AG04450 (cell line): ENCODE data around the gene HBG2. TPM values are rescaled to one million over a fixed set of nuclear protein-coding genes. Genes with fewer than 3 reads are reported as not detected.
A peak's percentile ranks its signal among the peaks of the same experiment; 100 is the strongest.

Source experiments
- CTCF ChIA-PET: fragments of 300-600, 350-600 bp; formaldehyde crosslinking; extraction: SDS; loops from one replicate; lab custom pipeline; 2022; ENCODE audit warnings: antibody characterized with exemption, inconsistent platforms; lab: Charles Lee
- POLR2A ChIA-PET: fragments of 350-600 bp; formaldehyde crosslinking; extraction: SDS; loops from one replicate; lab custom pipeline; 2021; ENCODE audit warnings: antibody characterized with exemption, inconsistent platforms; lab: Yijun Ruan, JAX
- DNase-seq: peaks from one replicate; pipeline ENCODE4 v3.0.0-alpha.2; 2011; ENCODE audit warnings: low read depth, low spot score
- H3K27ac ChIP-seq: one replicate; pipeline ENCODE4 v1.5.1; 2012; ENCODE audit warnings: low read depth, low read length, control low read depth
- H3K27me3 ChIP-seq: one replicate; pipeline ENCODE4 v1.6.0; 2012; ENCODE audit warnings: low read length; ENCODE audit not compliant: control insufficient read depth, insufficient read depth
- H3K4me3 ChIP-seq: 2 replicates; pipeline ENCODE4 v1.5.1; 2011; ENCODE audit warnings: mild to moderate bottlenecking, low read depth, low read length, control low read depth
- H3K9me3 ChIP-seq: 2 replicates; pipeline ENCODE4 v1.5.1; 2012; ENCODE audit warnings: low read length; ENCODE audit not compliant: control insufficient read depth, insufficient read depth
- polyA plus RNA-seq: library from polyadenylated mRNA; depleted of rRNA; stranded (reverse); fragments of >200 nt; gene quantifications from 2 replicates; pipeline ENCODE4 v1.2.3, GENCODE V29; 2011
- TF ChIP-seq, protein P1 (sequence below): IDR thresholded peaks from 2 replicates; pipeline ENCODE4 v1.5.1; 2011; ENCODE audit warnings: low read depth, low read length, control low read depth, inconsistent platforms

HBG2 gene
- polyA plus RNA-seq, 1 experiment: 2.2 TPM

GRCh38 chr11:5283086-5283485 lies 28.5 kb upstream of the HBG2 start:
- CTCF ChIA-PET: no interaction called here

GRCh38 chr11:5282628-5283027 lies 28.0 kb upstream of the HBG2 start:
- TF ChIP-seq, protein P1, sequence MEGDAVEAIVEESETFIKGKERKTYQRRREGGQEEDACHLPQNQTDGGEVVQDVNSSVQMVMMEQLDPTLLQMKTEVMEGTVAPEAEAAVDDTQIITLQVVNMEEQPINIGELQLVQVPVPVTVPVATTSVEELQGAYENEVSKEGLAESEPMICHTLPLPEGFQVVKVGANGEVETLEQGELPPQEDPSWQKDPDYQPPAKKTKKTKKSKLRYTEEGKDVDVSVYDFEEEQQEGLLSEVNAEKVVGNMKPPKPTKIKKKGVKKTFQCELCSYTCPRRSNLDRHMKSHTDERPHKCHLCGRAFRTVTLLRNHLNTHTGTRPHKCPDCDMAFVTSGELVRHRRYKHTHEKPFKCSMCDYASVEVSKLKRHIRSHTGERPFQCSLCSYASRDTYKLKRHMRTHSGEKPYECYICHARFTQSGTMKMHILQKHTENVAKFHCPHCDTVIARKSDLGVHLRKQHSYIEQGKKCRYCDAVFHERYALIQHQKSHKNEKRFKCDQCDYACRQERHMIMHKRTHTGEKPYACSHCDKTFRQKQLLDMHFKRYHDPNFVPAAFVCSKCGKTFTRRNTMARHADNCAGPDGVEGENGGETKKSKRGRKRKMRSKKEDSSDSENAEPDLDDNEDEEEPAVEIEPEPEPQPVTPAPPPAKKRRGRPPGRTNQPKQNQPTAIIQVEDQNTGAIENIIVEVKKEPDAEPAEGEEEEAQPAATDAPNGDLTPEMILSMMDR: no peak
- no peaks in the 10 kb centered on the region for H3K9me3 ChIP-seq
- no peak overlapping the region for H3K27ac ChIP-seq
- no peak for DNase-seq
- no peaks in the 10 kb centered on the region for H3K27me3 ChIP-seq
- H3K4me3 ChIP-seq: no peak overlapping the region
- ChIA-PET POLR2A (interaction anchor here (1.0 kb wide), 1 partner anchor 17 kb away, joined by 3 read pairs; no protein-coding TSS in a partner anchor), CTCF (interaction anchor here (1.2 kb wide), 1 partner anchor 8 kb away, joined by 3 read pairs; no protein-coding TSS in a partner anchor)

More at GRCh38 chr11:5283086-5283485, 28.5 kb upstream of the HBG2 start:
- no peak for DNase-seq
- TF ChIP-seq, protein P1: no peak
- POLR2A ChIA-PET: no interaction called here
- H3K27ac ChIP-seq: no peak overlapping the region
- H3K4me3 ChIP-seq: no peak overlapping the region
- no peaks in the 10 kb centered on the region for H3K9me3 ChIP-seq
- no peaks in the 10 kb centered on the region for H3K27me3 ChIP-seq

DNA sequence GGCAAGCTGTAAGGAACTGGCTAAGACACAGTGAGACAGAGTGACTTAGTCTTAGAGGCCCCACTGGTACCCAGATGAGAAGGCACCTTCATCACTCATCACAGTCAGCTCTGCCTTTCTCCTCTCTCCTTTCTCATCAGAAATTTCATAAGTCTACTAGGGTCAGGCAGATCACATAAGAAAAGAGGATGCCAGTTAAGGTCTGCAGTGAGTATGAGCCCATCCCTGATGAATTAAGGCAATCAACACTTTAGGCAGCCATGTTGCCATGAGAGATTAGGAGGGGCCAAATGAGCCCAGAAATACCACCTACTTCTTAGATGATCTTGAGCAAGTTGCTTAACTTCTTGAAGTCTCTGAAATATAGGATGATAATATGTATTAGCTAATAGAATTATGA lies 27.0 kb upstream of the HBG2 start:
- H3K27ac ChIP-seq: no peak overlapping the region
- ChIA-PET POLR2A (interaction anchor here (1.0 to 1.7 kb wide), 2 partner anchors 19 to 83 kb away, joined by 3 to 14 read pairs; no protein-coding TSS in a partner anchor), CTCF (interaction anchor here (1.2 to 1.9 kb wide), 3 partner anchors 8 to 89 kb away, joined by 3 to 8 read pairs (median 6); no protein-coding TSS in a partner anchor)
- TF ChIP-seq, protein P1: no peak
- H3K9me3 ChIP-seq: no peaks in the 10 kb centered on the region
- no peak overlapping the region for H3K4me3 ChIP-seq
- H3K27me3 ChIP-seq: no peaks in the 10 kb centered on the region
- no peak for DNase-seq

DNA sequence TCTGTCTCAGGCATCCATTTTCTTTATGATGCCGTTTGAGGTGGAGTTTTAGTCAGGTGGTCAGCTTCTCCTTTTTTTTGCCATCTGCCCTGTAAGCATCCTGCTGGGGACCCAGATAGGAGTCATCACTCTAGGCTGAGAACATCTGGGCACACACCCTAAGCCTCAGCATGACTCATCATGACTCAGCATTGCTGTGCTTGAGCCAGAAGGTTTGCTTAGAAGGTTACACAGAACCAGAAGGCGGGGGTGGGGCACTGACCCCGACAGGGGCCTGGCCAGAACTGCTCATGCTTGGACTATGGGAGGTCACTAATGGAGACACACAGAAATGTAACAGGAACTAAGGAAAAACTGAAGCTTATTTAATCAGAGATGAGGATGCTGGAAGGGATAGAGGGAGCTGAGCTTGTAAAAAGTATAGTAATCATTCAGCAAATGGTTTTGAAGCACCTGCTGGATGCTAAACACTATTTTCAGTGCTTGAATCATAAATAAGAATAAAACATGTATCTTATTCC lies 26.1 kb upstream of the HBG2 start:
- ChIA-PET CTCF (interaction anchor here (0.6 to 1.9 kb wide), 4 partner anchors 9 to 598 kb away, joined by 3 to 8 read pairs (median 4); no protein-coding TSS in a partner anchor), POLR2A (interaction anchor here (0.6 to 1.7 kb wide), 5 partner anchors 9 to 84 kb away, joined by 3 to 14 read pairs (median 3); no protein-coding TSS in a partner anchor)
- Histone ChIP-seq H3K9me3 (no peaks in the 10 kb centered on the region), H3K27ac (no peak overlapping the region), H3K4me3 (no peak overlapping the region), H3K27me3 (no peaks in the 10 kb centered on the region)
- TF ChIP-seq, protein P1: no peak
- DNase-seq: peak; percentile 99

GRCh38 chr11:5279471-5280090 lies 25.0 kb upstream of the HBG2 start:
- Histone ChIP-seq H3K27ac (peak overlapping the region; percentile 40), H3K9me3 (no peaks in the 10 kb centered on the region), H3K27me3 (no peaks in the 10 kb centered on the region), H3K4me3 (no peak overlapping the region)
- TF ChIP-seq, protein P1: no peak
- ChIA-PET CTCF (interaction anchor here (0.9 kb wide), 1 partner anchor 11 kb away, joined by 5 read pairs; no protein-coding TSS in a partner anchor), POLR2A (interaction anchor here (0.6 to 1.0 kb wide), 2 partner anchors 83 to 84 kb away, joined by 3 to 5 read pairs; no protein-coding TSS in a partner anchor)
- no peak for DNase-seq
